GM23338 (cell line): ENCODE measurements around the gene GDAP2.

Source experiments
- CREB1 ChIP-seq: fragments of 250-450 bp; sonication (Bioruptor Pico); IDR thresholded peaks from 2 replicates; pipeline ENCODE4 v1.5.0; 2020; ENCODE audit warnings: low read depth, mild to moderate bottlenecking, moderate library complexity
- EZH2 ChIP-seq: fragments of 200-600 bp; sonication (generic); IDR thresholded peaks from one replicate; pipeline ENCODE4 v1.8.0; 2017; ENCODE audit warnings: antibody characterized with exemption, mild to moderate bottlenecking, low read depth; ENCODE audit not compliant: unreplicated experiment
- EZH2phosphoT487 ChIP-seq: fragments of 200-600 bp; sonication (generic); IDR thresholded peaks from one replicate; pipeline ENCODE4 v1.8.1; 2018; ENCODE audit warnings: antibody characterized with exemption; ENCODE audit not compliant: unreplicated experiment
- JUNB ChIP-seq: IDR thresholded peaks from one replicate; pipeline ENCODE4 v1.6.1; 2016; ENCODE audit warnings: antibody characterized with exemption; ENCODE audit not compliant: unreplicated experiment
- POLR2AphosphoS5 ChIP-seq: IDR thresholded peaks from 2 replicates; pipeline ENCODE4 v1.6.1; 2016; ENCODE audit warnings: antibody characterized with exemption, low read depth
- STAT1 ChIP-seq: IDR thresholded peaks from one replicate; pipeline ENCODE4 v1.6.1; 2016; ENCODE audit warnings: antibody characterized with exemption; ENCODE audit not compliant: unreplicated experiment
- ZNF114 ChIP-seq: fragments of 250-450 bp; sonication (Bioruptor Pico); IDR thresholded peaks from 2 replicates; pipeline ENCODE4 v1.5.0; 2020; ENCODE audit warnings: mild to moderate bottlenecking, moderate library complexity
- ZNF331 ChIP-seq: fragments of 250-450 bp; sonication (Bioruptor Pico); IDR thresholded peaks from 2 replicates; pipeline ENCODE4 v1.5.0; 2020; ENCODE audit warnings: low read depth, mild to moderate bottlenecking, moderate library complexity
- TF ChIP-seq, protein P1 (sequence below), 2 experiments: fragments of 200-600 bp in 1 of 2; sonication (generic) in 1 of 2; conservative IDR thresholded peaks; 2 replicates each; pipeline versions ENCODE4 v1.5.1 to v1.6.1; 2016 to 2017; ENCODE audit warnings: antibody characterized with exemption in 2 of 2, low read depth in 2 of 2, mild to moderate bottlenecking in 2 of 2, moderate library complexity in 1 of 2
- TF ChIP-seq, protein P2 (sequence below): IDR thresholded peaks from 2 replicates; pipeline ENCODE4 v1.6.1; 2016; ENCODE audit warnings: antibody characterized with exemption
- TF ChIP-seq, protein P3 (sequence below): IDR thresholded peaks from one replicate; pipeline ENCODE4 v1.6.1; 2018; ENCODE audit warnings: antibody characterized with exemption; ENCODE audit not compliant: unreplicated experiment
- TF ChIP-seq, protein P4 (sequence below): fragments of 250-450 bp; sonication (Bioruptor Pico); IDR thresholded peaks from 2 replicates; pipeline ENCODE4 v1.5.0; 2020; ENCODE audit warnings: mild to moderate bottlenecking, moderate library complexity

DNA sequence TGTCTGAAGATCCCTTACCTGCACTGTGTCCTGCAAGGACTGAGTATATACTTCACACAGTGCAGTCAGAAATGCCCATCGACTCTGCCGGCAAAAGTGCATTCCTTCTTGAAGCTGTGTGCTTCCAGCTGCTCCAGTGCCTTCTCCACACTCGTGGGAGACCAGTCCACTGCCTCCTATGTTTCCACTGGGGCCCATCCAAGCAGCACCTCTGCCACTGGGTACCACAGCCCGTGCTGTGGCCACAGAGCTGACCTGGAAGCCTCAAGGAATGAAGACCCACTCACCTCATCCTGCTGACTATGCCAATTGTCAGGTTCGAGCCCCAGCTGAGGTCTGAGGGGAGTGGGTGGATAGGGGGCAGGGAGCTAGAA lies 108.1 kb downstream of the GDAP2 start:
- TF ChIP-seq, protein P1, sequence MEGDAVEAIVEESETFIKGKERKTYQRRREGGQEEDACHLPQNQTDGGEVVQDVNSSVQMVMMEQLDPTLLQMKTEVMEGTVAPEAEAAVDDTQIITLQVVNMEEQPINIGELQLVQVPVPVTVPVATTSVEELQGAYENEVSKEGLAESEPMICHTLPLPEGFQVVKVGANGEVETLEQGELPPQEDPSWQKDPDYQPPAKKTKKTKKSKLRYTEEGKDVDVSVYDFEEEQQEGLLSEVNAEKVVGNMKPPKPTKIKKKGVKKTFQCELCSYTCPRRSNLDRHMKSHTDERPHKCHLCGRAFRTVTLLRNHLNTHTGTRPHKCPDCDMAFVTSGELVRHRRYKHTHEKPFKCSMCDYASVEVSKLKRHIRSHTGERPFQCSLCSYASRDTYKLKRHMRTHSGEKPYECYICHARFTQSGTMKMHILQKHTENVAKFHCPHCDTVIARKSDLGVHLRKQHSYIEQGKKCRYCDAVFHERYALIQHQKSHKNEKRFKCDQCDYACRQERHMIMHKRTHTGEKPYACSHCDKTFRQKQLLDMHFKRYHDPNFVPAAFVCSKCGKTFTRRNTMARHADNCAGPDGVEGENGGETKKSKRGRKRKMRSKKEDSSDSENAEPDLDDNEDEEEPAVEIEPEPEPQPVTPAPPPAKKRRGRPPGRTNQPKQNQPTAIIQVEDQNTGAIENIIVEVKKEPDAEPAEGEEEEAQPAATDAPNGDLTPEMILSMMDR (conservative IDR thresholded peaks at IDR 0.05; ENCODE audit: low read depth in 2 of 2): no peak
- TF ChIP-seq ZNF331 (no peak), STAT1 (no peak), EZH2 (no peak), EZH2phosphoT487 (no peak), POLR2AphosphoS5 (no peak), JUNB (no peak), ZNF114 (CRISPR knock-in tag) (no peak), CREB1 (CRISPR knock-in tag) (no peak)
- TF ChIP-seq, protein P2, sequence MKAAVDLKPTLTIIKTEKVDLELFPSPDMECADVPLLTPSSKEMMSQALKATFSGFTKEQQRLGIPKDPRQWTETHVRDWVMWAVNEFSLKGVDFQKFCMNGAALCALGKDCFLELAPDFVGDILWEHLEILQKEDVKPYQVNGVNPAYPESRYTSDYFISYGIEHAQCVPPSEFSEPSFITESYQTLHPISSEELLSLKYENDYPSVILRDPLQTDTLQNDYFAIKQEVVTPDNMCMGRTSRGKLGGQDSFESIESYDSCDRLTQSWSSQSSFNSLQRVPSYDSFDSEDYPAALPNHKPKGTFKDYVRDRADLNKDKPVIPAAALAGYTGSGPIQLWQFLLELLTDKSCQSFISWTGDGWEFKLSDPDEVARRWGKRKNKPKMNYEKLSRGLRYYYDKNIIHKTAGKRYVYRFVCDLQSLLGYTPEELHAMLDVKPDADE: no peak
- TF ChIP-seq, protein P3, sequence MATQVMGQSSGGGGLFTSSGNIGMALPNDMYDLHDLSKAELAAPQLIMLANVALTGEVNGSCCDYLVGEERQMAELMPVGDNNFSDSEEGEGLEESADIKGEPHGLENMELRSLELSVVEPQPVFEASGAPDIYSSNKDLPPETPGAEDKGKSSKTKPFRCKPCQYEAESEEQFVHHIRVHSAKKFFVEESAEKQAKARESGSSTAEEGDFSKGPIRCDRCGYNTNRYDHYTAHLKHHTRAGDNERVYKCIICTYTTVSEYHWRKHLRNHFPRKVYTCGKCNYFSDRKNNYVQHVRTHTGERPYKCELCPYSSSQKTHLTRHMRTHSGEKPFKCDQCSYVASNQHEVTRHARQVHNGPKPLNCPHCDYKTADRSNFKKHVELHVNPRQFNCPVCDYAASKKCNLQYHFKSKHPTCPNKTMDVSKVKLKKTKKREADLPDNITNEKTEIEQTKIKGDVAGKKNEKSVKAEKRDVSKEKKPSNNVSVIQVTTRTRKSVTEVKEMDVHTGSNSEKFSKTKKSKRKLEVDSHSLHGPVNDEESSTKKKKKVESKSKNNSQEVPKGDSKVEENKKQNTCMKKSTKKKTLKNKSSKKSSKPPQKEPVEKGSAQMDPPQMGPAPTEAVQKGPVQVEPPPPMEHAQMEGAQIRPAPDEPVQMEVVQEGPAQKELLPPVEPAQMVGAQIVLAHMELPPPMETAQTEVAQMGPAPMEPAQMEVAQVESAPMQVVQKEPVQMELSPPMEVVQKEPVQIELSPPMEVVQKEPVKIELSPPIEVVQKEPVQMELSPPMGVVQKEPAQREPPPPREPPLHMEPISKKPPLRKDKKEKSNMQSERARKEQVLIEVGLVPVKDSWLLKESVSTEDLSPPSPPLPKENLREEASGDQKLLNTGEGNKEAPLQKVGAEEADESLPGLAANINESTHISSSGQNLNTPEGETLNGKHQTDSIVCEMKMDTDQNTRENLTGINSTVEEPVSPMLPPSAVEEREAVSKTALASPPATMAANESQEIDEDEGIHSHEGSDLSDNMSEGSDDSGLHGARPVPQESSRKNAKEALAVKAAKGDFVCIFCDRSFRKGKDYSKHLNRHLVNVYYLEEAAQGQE: no peak
- TF ChIP-seq, protein P4, sequence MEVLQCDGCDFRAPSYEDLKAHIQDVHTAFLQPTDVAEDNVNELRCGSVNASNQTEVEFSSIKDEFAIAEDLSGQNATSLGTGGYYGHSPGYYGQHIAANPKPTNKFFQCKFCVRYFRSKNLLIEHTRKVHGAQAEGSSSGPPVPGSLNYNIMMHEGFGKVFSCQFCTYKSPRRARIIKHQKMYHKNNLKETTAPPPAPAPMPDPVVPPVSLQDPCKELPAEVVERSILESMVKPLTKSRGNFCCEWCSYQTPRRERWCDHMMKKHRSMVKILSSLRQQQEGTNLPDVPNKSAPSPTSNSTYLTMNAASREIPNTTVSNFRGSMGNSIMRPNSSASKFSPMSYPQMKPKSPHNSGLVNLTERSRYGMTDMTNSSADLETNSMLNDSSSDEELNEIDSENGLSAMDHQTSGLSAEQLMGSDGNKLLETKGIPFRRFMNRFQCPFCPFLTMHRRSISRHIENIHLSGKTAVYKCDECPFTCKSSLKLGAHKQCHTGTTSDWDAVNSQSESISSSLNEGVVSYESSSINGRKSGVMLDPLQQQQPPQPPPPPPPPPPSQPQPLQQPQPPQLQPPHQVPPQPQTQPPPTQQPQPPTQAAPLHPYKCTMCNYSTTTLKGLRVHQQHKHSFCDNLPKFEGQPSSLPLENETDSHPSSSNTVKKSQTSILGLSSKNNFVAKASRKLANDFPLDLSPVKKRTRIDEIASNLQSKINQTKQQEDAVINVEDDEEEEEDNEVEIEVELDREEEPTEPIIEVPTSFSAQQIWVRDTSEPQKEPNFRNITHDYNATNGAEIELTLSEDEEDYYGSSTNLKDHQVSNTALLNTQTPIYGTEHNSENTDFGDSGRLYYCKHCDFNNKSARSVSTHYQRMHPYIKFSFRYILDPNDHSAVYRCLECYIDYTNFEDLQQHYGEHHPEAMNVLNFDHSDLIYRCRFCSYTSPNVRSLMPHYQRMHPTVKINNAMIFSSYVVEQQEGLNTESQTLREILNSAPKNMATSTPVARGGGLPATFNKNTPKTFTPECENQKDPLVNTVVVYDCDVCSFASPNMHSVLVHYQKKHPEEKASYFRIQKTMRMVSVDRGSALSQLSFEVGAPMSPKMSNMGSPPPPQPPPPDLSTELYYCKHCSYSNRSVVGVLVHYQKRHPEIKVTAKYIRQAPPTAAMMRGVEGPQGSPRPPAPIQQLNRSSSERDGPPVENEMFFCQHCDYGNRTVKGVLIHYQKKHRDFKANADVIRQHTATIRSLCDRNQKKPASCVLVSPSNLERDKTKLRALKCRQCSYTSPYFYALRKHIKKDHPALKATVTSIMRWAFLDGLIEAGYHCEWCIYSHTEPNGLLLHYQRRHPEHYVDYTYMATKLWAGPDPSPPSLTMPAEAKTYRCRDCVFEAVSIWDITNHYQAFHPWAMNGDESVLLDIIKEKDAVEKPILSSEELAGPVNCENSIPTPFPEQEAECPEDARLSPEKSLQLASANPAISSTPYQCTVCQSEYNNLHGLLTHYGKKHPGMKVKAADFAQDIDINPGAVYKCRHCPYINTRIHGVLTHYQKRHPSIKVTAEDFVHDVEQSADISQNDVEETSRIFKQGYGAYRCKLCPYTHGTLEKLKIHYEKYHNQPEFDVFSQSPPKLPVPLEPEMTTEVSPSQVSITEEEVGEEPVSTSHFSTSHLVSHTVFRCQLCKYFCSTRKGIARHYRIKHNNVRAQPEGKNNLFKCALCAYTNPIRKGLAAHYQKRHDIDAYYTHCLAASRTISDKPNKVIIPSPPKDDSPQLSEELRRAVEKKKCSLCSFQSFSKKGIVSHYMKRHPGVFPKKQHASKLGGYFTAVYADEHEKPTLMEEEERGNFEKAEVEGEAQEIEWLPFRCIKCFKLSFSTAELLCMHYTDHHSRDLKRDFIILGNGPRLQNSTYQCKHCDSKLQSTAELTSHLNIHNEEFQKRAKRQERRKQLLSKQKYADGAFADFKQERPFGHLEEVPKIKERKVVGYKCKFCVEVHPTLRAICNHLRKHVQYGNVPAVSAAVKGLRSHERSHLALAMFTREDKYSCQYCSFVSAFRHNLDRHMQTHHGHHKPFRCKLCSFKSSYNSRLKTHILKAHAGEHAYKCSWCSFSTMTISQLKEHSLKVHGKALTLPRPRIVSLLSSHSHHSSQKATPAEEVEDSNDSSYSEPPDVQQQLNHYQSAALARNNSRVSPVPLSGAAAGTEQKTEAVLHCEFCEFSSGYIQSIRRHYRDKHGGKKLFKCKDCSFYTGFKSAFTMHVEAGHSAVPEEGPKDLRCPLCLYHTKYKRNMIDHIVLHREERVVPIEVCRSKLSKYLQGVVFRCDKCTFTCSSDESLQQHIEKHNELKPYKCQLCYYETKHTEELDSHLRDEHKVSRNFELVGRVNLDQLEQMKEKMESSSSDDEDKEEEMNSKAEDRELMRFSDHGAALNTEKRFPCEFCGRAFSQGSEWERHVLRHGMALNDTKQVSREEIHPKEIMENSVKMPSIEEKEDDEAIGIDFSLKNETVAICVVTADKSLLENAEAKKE (CRISPR knock-in tag): no peak
